ENCODE measurements around the gene GPS1.

- TF ChIP-seq CTCF (IDR thresholded peaks at IDR 0.05; ENCODE audit: insufficient read depth, low read depth, low read length) (no peak), EZH2 (IDR thresholded peaks at IDR 0.05; ENCODE audit: insufficient read depth, low read length) (no peak)
Observed at GRCh38 chr17:82036634-82037091, 15.0 kb upstream of the GPS1 start.
